ENCODE data around the gene ZKSCAN7.
A peak's percentile ranks its signal among the peaks of the same experiment; 100 is the strongest.
"Not testable (repeated sequence)": the region's sequence is repeated elsewhere in the genome, so short reads cannot be mapped to it uniquely, and the experiment has no call there.

The ZKSCAN7 gene

GRCh38 chr3:44568561-44568960 lies 13.6 kb downstream of the ZKSCAN7 start:
- H3K9ac ChIP-seq (ENCODE audit: low read length in 2 of 2), result no peak overlapping the region
- H3K9me3 ChIP-seq (ENCODE audit: control insufficient read depth in 2 of 2, low read length in 2 of 2), result peaks cover 9 to 14% of the 10 kb centered on the region in 2 donors
- peaks cover 40 to 45% of the 10 kb centered on the region in 2 donors for H3K36me3 ChIP-seq (ENCODE audit: control insufficient read depth in 2 of 2, insufficient read depth in 2 of 2, low read length in 2 of 2)
- no peak overlapping the region for H3K4me3 ChIP-seq (ENCODE audit: low read length in 2 of 2)
- H3K27me3 ChIP-seq (ENCODE audit: control insufficient read depth in 1 of 2, insufficient read depth in 2 of 2, low read length in 2 of 2), result no peaks in the 10 kb centered on the region
- H3K4me1 ChIP-seq (ENCODE audit: control insufficient read depth, insufficient read depth, low read length), result no peaks in the 10 kb centered on the region
- H3K27ac ChIP-seq (ENCODE audit: low read length), result no peak overlapping the region

GRCh38 chr3:44571024-44571423 lies 16.0 kb downstream of the ZKSCAN7 start:
- Histone ChIP-seq H3K4me3 (ENCODE audit: low read length in 2 of 2) (no peak overlapping the region), H3K36me3 (ENCODE audit: control insufficient read depth in 2 of 2, insufficient read depth in 2 of 2, low read length in 2 of 2) (peaks cover 31 to 38% of the 10 kb centered on the region in 2 donors), H3K9me3 (ENCODE audit: control insufficient read depth in 2 of 2, low read length in 2 of 2) (peaks cover 9 to 14% of the 10 kb centered on the region in 2 donors)

GRCh38 chr3:44576613-44577012 lies 21.6 kb downstream of the ZKSCAN7 start:
- H3K27ac ChIP-seq (ENCODE audit: low read length), result no peak overlapping the region
- no peaks in the 10 kb centered on the region for H3K9me3 ChIP-seq (ENCODE audit: control insufficient read depth in 2 of 2, low read length in 2 of 2)
- no peak overlapping the region for H3K9ac ChIP-seq (ENCODE audit: low read length in 2 of 2)
- H3K4me3 ChIP-seq (ENCODE audit: low read length in 2 of 2), result no peak overlapping the region
- H3K36me3 ChIP-seq (ENCODE audit: control insufficient read depth in 2 of 2, insufficient read depth in 2 of 2, low read length in 2 of 2), result peaks cover 2 to 5% of the 10 kb centered on the region in 2 donors
- no peaks in the 10 kb centered on the region for H3K4me1 ChIP-seq (ENCODE audit: control insufficient read depth, insufficient read depth, low read length)
- H3K27me3 ChIP-seq (ENCODE audit: control insufficient read depth in 1 of 2, insufficient read depth in 2 of 2, low read length in 2 of 2), result no peaks in the 10 kb centered on the region

More at GRCh38 chr3:44571024-44571423, 16.0 kb downstream of the ZKSCAN7 start:
- Histone ChIP-seq H3K27me3 (ENCODE audit: control insufficient read depth in 1 of 2, insufficient read depth in 2 of 2, low read length in 2 of 2) (no peaks in the 10 kb centered on the region), H3K4me1 (ENCODE audit: control insufficient read depth, insufficient read depth, low read length) (no peaks in the 10 kb centered on the region), H3K9ac (ENCODE audit: low read length in 2 of 2) (no peak overlapping the region), H3K27ac (ENCODE audit: low read length) (no peak overlapping the region)

GRCh38 chr3:44577354-44577952 lies 22.5 kb downstream of the ZKSCAN7 start:
- not testable (repeated sequence) for H3K9me3 ChIP-seq (ENCODE audit: control insufficient read depth in 2 of 2, low read length in 2 of 2); H3K4me3 ChIP-seq (ENCODE audit: low read length in 2 of 2)

GRCh38 chr3:44578316-44578715 lies 23.3 kb downstream of the ZKSCAN7 start:
- H3K36me3 ChIP-seq (ENCODE audit: control insufficient read depth in 2 of 2, insufficient read depth in 2 of 2, low read length in 2 of 2); H3K4me1 ChIP-seq (ENCODE audit: control insufficient read depth, insufficient read depth, low read length); H3K27me3 ChIP-seq (ENCODE audit: control insufficient read depth in 1 of 2, insufficient read depth in 2 of 2, low read length in 2 of 2); H3K4me3 ChIP-seq (ENCODE audit: low read length in 2 of 2); H3K27ac ChIP-seq (ENCODE audit: low read length); H3K9me3 ChIP-seq (ENCODE audit: control insufficient read depth in 2 of 2, low read length in 2 of 2); H3K9ac ChIP-seq (ENCODE audit: low read length in 2 of 2): not testable (repeated sequence)

More at GRCh38 chr3:44577354-44577952, 22.5 kb downstream of the ZKSCAN7 start:
- H3K9ac ChIP-seq (ENCODE audit: low read length in 2 of 2); H3K4me1 ChIP-seq (ENCODE audit: control insufficient read depth, insufficient read depth, low read length); H3K27me3 ChIP-seq (ENCODE audit: control insufficient read depth in 1 of 2, insufficient read depth in 2 of 2, low read length in 2 of 2); H3K27ac ChIP-seq (ENCODE audit: low read length); H3K36me3 ChIP-seq (ENCODE audit: control insufficient read depth in 2 of 2, insufficient read depth in 2 of 2, low read length in 2 of 2): not testable (repeated sequence)

GRCh38 chr3:44578924-44579515 lies 24.0 kb downstream of the ZKSCAN7 start:
- H3K9me3 ChIP-seq (ENCODE audit: control insufficient read depth in 2 of 2, low read length in 2 of 2); H3K4me3 ChIP-seq (ENCODE audit: low read length in 2 of 2); H3K36me3 ChIP-seq (ENCODE audit: control insufficient read depth in 2 of 2, insufficient read depth in 2 of 2, low read length in 2 of 2); H3K27ac ChIP-seq (ENCODE audit: low read length); H3K4me1 ChIP-seq (ENCODE audit: control insufficient read depth, insufficient read depth, low read length); H3K9ac ChIP-seq (ENCODE audit: low read length in 2 of 2); H3K27me3 ChIP-seq (ENCODE audit: control insufficient read depth in 1 of 2, insufficient read depth in 2 of 2, low read length in 2 of 2): not testable (repeated sequence)

GRCh38 chr3:44579749-44580148 lies 24.8 kb downstream of the ZKSCAN7 start:
- H3K4me3 ChIP-seq (ENCODE audit: low read length in 2 of 2); H3K9ac ChIP-seq (ENCODE audit: low read length in 2 of 2); H3K27ac ChIP-seq (ENCODE audit: low read length); H3K9me3 ChIP-seq (ENCODE audit: control insufficient read depth in 2 of 2, low read length in 2 of 2); H3K27me3 ChIP-seq (ENCODE audit: control insufficient read depth in 1 of 2, insufficient read depth in 2 of 2, low read length in 2 of 2); H3K4me1 ChIP-seq (ENCODE audit: control insufficient read depth, insufficient read depth, low read length); H3K36me3 ChIP-seq (ENCODE audit: control insufficient read depth in 2 of 2, insufficient read depth in 2 of 2, low read length in 2 of 2): not testable (repeated sequence)

GRCh38 chr3:44580971-44581370 lies 26.0 kb downstream of the ZKSCAN7 start:
- not testable (repeated sequence) for H3K4me1 ChIP-seq (ENCODE audit: control insufficient read depth, insufficient read depth, low read length); H3K36me3 ChIP-seq (ENCODE audit: control insufficient read depth in 2 of 2, insufficient read depth in 2 of 2, low read length in 2 of 2); H3K27me3 ChIP-seq (ENCODE audit: control insufficient read depth in 1 of 2, insufficient read depth in 2 of 2, low read length in 2 of 2); H3K4me3 ChIP-seq (ENCODE audit: low read length in 2 of 2); H3K9me3 ChIP-seq (ENCODE audit: control insufficient read depth in 2 of 2, low read length in 2 of 2); H3K9ac ChIP-seq (ENCODE audit: low read length in 2 of 2); H3K27ac ChIP-seq (ENCODE audit: low read length)

- Histone ChIP-seq H3K27me3 (ENCODE audit: control insufficient read depth in 1 of 2, insufficient read depth in 2 of 2, low read length in 2 of 2) (no peaks in the 10 kb centered on the region), H3K9me3 (ENCODE audit: control insufficient read depth in 2 of 2, low read length in 2 of 2) (peaks cover 0 to 3% of the 10 kb centered on the region in 2 donors), H3K27ac (ENCODE audit: low read length) (peak within 1 kb of the TSS; percentile 78), H3K4me1 (ENCODE audit: control insufficient read depth, insufficient read depth, low read length) (peaks cover 5% of the 10 kb centered on the region), H3K9ac (ENCODE audit: low read length in 2 of 2) (peak within 1 kb of the TSS; percentile 82 to 95), H3K4me3 (ENCODE audit: low read length in 2 of 2) (peak within 1 kb of the TSS; percentile 69 to 93), H3K36me3 (ENCODE audit: control insufficient read depth in 2 of 2, insufficient read depth in 2 of 2, low read length in 2 of 2) (peaks cover 13 to 15% of the 10 kb centered on the region in 2 donors)
These were observed 29.9 kb downstream of the ZKSCAN7 start, which contains the start of gene ZNF660 for GRCh38 chr3:44584646-44585501. TSS of gene ZNF660 (plus strand) at chr3:44584964. CDS start at chr3:44594194, 9,230 bp downstream.

GRCh38 chr3:44596621-44597020 lies 41.6 kb downstream of the ZKSCAN7 start:
- peaks cover 14 to 16% of the 10 kb centered on the region in 2 donors for H3K36me3 ChIP-seq (ENCODE audit: control insufficient read depth in 2 of 2, insufficient read depth in 2 of 2, low read length in 2 of 2)
- no peak overlapping the region for H3K9ac ChIP-seq (ENCODE audit: low read length in 2 of 2)
- H3K9me3 ChIP-seq (ENCODE audit: control insufficient read depth in 2 of 2, low read length in 2 of 2), result peaks cover 6 to 27% of the 10 kb centered on the region in 2 donors
- no peaks in the 10 kb centered on the region for H3K4me1 ChIP-seq (ENCODE audit: control insufficient read depth, insufficient read depth, low read length)
- H3K27me3 ChIP-seq (ENCODE audit: control insufficient read depth in 1 of 2, insufficient read depth in 2 of 2, low read length in 2 of 2), result no peaks in the 10 kb centered on the region
- no peak overlapping the region for H3K27ac ChIP-seq (ENCODE audit: low read length)
- H3K4me3 ChIP-seq (ENCODE audit: low read length in 2 of 2), result no peak overlapping the region
